NCI-H774 (cell line): ENCODE results near the gene NPB.
A peak's percentile ranks its signal among the peaks of the same experiment; 100 is the strongest.

Experiments
- DNase-seq: peaks from one replicate; lab custom pipeline; 2025; lab: John Stamatoyannopoulos, UW

The NPB gene

GRCh38 chr17:81899514-81900166 lies 2.4 kb upstream of the NPB start:
- no peak for DNase-seq

GRCh38 chr17:81900181-81900820 lies 1.7 kb upstream of the NPB start:
- DNase-seq = no peak

- DNase-seq = no peak
These were observed 643 bp upstream of the NPB start for GRCh38 chr17:81901167-81902022.

GRCh38 chr17:81902653-81903414 lies 796 bp downstream of the NPB start:
- no peak for DNase-seq

GRCh38 chr17:81903415-81903831 lies 1.4 kb downstream of the NPB start:
- DNase-seq = no peak

GRCh38 chr17:81903896-81904599 lies 2.0 kb downstream of the NPB start:
- no peak for DNase-seq

GRCh38 chr17:81904600-81905423 lies 2.8 kb downstream of the NPB start:
- DNase-seq = no peak

GRCh38 chr17:81905424-81905875 lies 3.4 kb downstream of the NPB start:
- no peak for DNase-seq

GRCh38 chr17:81905993-81906392 lies 4.0 kb downstream of the NPB start:
- DNase-seq = no peak

GRCh38 chr17:81906476-81907218 lies 4.6 kb downstream of the NPB start:
- DNase-seq = no peak

GRCh38 chr17:81907219-81908145 lies 5.4 kb downstream of the NPB start:
- no peak for DNase-seq

- no peak for DNase-seq
These were observed 6.8 kb downstream of the NPB start for GRCh38 chr17:81908793-81909192.

GRCh38 chr17:81909231-81909630 lies 7.2 kb downstream of the NPB start:
- no peak for DNase-seq

GRCh38 chr17:81909966-81910839 lies 8.2 kb downstream of the NPB start:
- DNase-seq = no peak

GRCh38 chr17:81910840-81911276 lies 8.8 kb downstream of the NPB start:
- no peak for DNase-seq

- DNase-seq = peak; percentile 96
These were observed 9.4 kb downstream of the NPB start, which contains the start of gene PCYT2 for GRCh38 chr17:81911277-81911961. Gene PCYT2, minus strand, starts transcription at chr17:81911399. Its CDS starts 44 bp downstream, at chr17:81911355.

- DNase-seq = no peak
These were observed 9.9 kb downstream of the NPB start for GRCh38 chr17:81911969-81912368.
